GM23338 (cell line): Measurements from ENCODE around the gene GBP7. TPM values are rescaled to one million over a fixed set of nuclear protein-coding genes. Genes with fewer than 3 reads are reported as not detected.
"Not testable (repeated sequence)": the region's sequence is repeated elsewhere in the genome, so short reads cannot be mapped to it uniquely, and the experiment has no call there.

ENCODE experiments used
- ATAC-seq: fragments of 200-7000 bp; cut with Tn5 transposase; 3 replicates; pipeline ENCODE4 v1.9.1; 2020
- DNase-seq: peaks from one replicate; pipeline ENCODE4 v3.0.0-alpha.2; 2015; ENCODE audit warnings: low spot score
- H2AFZ ChIP-seq: fragments of 200-600 bp; sonication (generic); 2 replicates; pipeline ENCODE4 v1.8.0; 2016; ENCODE audit warnings: antibody characterized with exemption, mild to moderate bottlenecking, moderate library complexity
- H3F3A ChIP-seq: fragments of 200-600 bp; sonication (generic); replicated peaks from 2 replicates; pipeline ENCODE4 v1.8.0; 2017; ENCODE audit warnings: antibody characterized with exemption, mixed run types, low read depth
- H3K27ac ChIP-seq: fragments of 200-600 bp; sonication (generic); 2 replicates; pipeline ENCODE4 v1.6.1; 2016; ENCODE audit warnings: low read depth
- H3K27me3 ChIP-seq: fragments of 200-600 bp; sonication (generic); 2 replicates; pipeline ENCODE4 v1.8.0; 2016; ENCODE audit warnings: mild to moderate bottlenecking, mixed run types, moderate library complexity; ENCODE audit not compliant: insufficient read depth
- H3K36me3 ChIP-seq: fragments of 200-600 bp; sonication (generic); 2 replicates; pipeline ENCODE4 v1.8.0; 2016; ENCODE audit warnings: mild to moderate bottlenecking; ENCODE audit not compliant: insufficient read depth
- H3K4me1 ChIP-seq: fragments of 200-600 bp; sonication (generic); 2 replicates; pipeline ENCODE4 v1.8.0; 2016; ENCODE audit warnings: mild to moderate bottlenecking, moderate library complexity; ENCODE audit not compliant: insufficient read depth
- H3K4me2 ChIP-seq: fragments of 200-600 bp; sonication (generic); 2 replicates; pipeline ENCODE4 v1.7.1; 2017; ENCODE audit warnings: mixed run types
- H3K4me3 ChIP-seq: fragments of 200-600 bp; sonication (generic); 2 replicates; pipeline ENCODE4 v1.6.1; 2016; ENCODE audit warnings: mixed run types
- H3K79me2 ChIP-seq: fragments of 200-600 bp; sonication (generic); replicated peaks from 2 replicates; pipeline ENCODE4 v1.8.0; 2017; ENCODE audit warnings: mild to moderate bottlenecking; ENCODE audit not compliant: insufficient read depth
- H3K9me2 ChIP-seq: fragments of 200-600 bp; sonication (generic); 2 replicates; pipeline ENCODE4 v1.8.0; 2017; ENCODE audit not compliant: insufficient read depth
- H4K20me1 ChIP-seq: fragments of 200-600 bp; sonication (generic); replicated peaks from 2 replicates; pipeline ENCODE4 v1.8.0; 2017; ENCODE audit warnings: mild to moderate bottlenecking; ENCODE audit not compliant: insufficient read depth
- H3K27ac Mint-ChIP-seq: 2 replicates; pipeline ENCODE4 v1.8.0; 2020; ENCODE audit warnings: inconsistent platforms, mild to moderate bottlenecking, moderate library complexity, mixed read lengths
- H3K27me3 Mint-ChIP-seq: 3 replicates; pipeline ENCODE4 v1.8.0; 2022; ENCODE audit warnings: low read depth, mild to moderate bottlenecking, moderate library complexity, mixed read lengths, inconsistent platforms; ENCODE audit not compliant: insufficient read depth, poor library complexity
- H3K36me3 Mint-ChIP-seq: 3 replicates; pipeline ENCODE4 v1.8.0; 2021; ENCODE audit warnings: low read depth, mild to moderate bottlenecking, inconsistent platforms, moderate library complexity, mixed read lengths
- H3K4me1 Mint-ChIP-seq: 3 replicates; pipeline ENCODE4 v1.8.0; 2020; ENCODE audit warnings: mild to moderate bottlenecking, inconsistent platforms, mixed read lengths
- H3K4me3 Mint-ChIP-seq: 3 replicates; pipeline ENCODE4 v1.8.0; 2021; ENCODE audit warnings: moderate library complexity, mild to moderate bottlenecking, inconsistent platforms, mixed read lengths
- H3K9me3 Mint-ChIP-seq: 3 replicates; pipeline ENCODE4 v1.8.0; 2020; ENCODE audit warnings: moderate library complexity, mild to moderate bottlenecking, inconsistent platforms, mixed read lengths
- CREB1 ChIP-seq: fragments of 250-450 bp; sonication (Bioruptor Pico); IDR thresholded peaks from 2 replicates; pipeline ENCODE4 v1.5.0; 2020; ENCODE audit warnings: low read depth, mild to moderate bottlenecking, moderate library complexity
- CTCF ChIP-seq, 2 experiments: fragments of 200-600 bp in 1 of 2; sonication (generic) in 1 of 2; conservative IDR thresholded peaks; 2 replicates each; pipeline versions ENCODE4 v1.5.1 to v1.6.1; 2016 to 2017; ENCODE audit warnings: antibody characterized with exemption in 2 of 2, low read depth in 2 of 2, mild to moderate bottlenecking in 2 of 2, moderate library complexity in 1 of 2
- ETS1 ChIP-seq: IDR thresholded peaks from 2 replicates; pipeline ENCODE4 v1.6.1; 2016; ENCODE audit warnings: antibody characterized with exemption
- EZH2 ChIP-seq: fragments of 200-600 bp; sonication (generic); IDR thresholded peaks from one replicate; pipeline ENCODE4 v1.8.0; 2017; ENCODE audit warnings: antibody characterized with exemption, mild to moderate bottlenecking, low read depth; ENCODE audit not compliant: unreplicated experiment
- EZH2phosphoT487 ChIP-seq: fragments of 200-600 bp; sonication (generic); IDR thresholded peaks from one replicate; pipeline ENCODE4 v1.8.1; 2018; ENCODE audit warnings: antibody characterized with exemption; ENCODE audit not compliant: unreplicated experiment
- JUNB ChIP-seq: IDR thresholded peaks from one replicate; pipeline ENCODE4 v1.6.1; 2016; ENCODE audit warnings: antibody characterized with exemption; ENCODE audit not compliant: unreplicated experiment
- NANOG ChIP-seq: IDR thresholded peaks from 2 replicates; pipeline ENCODE4 v1.6.1; 2016; ENCODE audit warnings: antibody characterized with exemption, borderline replicate concordance
- POLR2AphosphoS5 ChIP-seq: IDR thresholded peaks from 2 replicates; pipeline ENCODE4 v1.6.1; 2016; ENCODE audit warnings: antibody characterized with exemption, low read depth
- STAT1 ChIP-seq: IDR thresholded peaks from one replicate; pipeline ENCODE4 v1.6.1; 2016; ENCODE audit warnings: antibody characterized with exemption; ENCODE audit not compliant: unreplicated experiment
- ZNF114 ChIP-seq: fragments of 250-450 bp; sonication (Bioruptor Pico); IDR thresholded peaks from 2 replicates; pipeline ENCODE4 v1.5.0; 2020; ENCODE audit warnings: mild to moderate bottlenecking, moderate library complexity
- ZNF331 ChIP-seq: fragments of 250-450 bp; sonication (Bioruptor Pico); IDR thresholded peaks from 2 replicates; pipeline ENCODE4 v1.5.0; 2020; ENCODE audit warnings: low read depth, mild to moderate bottlenecking, moderate library complexity
- long read RNA-seq: library from polyadenylated mRNA; unstranded; transcript quantifications from one replicate; pipeline ENCODE4 v2.0.0, GENCODE V29; 2020; ENCODE audit not compliant: unreplicated experiment
- polyA plus RNA-seq: library from polyadenylated mRNA; unstranded; fragments of >200 nt; fragmentation: Nextera tagmentation; extraction: Ambion mirVana; gene quantifications from 2 replicates; pipeline ENCODE4 v1.2.1, GENCODE V29; 2016
- total RNA-seq: library from RNA; depleted of rRNA; stranded (reverse); fragments of >200 nt; shearing (Covaris generic); gene quantifications from 2 replicates; pipeline ENCODE4 v1.2.3, GENCODE V29; 2014; rRNA removed
- TF ChIP-seq, protein P1 (sequence below): IDR thresholded peaks from one replicate; pipeline ENCODE4 v1.6.1; 2018; ENCODE audit warnings: antibody characterized with exemption; ENCODE audit not compliant: unreplicated experiment

The GBP7 gene, protein sequence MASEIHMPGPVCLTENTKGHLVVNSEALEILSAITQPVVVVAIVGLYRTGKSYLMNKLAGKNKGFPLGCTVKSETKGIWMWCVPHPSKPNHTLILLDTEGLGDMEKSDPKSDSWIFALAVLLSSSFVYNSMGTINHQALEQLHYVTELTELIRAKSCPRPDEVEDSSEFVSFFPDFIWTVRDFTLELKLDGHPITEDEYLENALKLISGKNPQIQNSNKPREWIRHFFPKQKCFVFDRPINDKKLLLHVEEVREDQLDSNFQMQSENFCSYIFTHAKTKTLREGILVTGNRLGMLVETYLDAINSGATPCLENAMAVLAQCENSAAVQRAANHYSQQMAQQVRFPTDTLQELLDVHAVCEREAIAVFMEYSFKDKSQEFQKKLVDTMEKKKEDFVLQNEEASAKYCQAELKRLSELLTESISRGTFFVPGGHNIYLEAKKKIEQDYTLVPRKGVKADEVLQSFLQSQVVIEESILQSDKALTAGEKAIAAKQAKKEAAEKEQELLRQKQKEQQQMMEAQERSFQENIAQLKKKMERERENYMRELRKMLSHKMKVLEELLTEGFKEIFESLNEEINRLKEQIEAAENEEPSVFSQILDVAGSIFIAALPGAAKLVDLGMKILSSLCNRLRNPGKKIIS
- total RNA-seq (not detected in 2 replicates), polyA plus RNA-seq (not detected in 2 replicates)
- long read RNA-seq, result 0 reads

DNA sequence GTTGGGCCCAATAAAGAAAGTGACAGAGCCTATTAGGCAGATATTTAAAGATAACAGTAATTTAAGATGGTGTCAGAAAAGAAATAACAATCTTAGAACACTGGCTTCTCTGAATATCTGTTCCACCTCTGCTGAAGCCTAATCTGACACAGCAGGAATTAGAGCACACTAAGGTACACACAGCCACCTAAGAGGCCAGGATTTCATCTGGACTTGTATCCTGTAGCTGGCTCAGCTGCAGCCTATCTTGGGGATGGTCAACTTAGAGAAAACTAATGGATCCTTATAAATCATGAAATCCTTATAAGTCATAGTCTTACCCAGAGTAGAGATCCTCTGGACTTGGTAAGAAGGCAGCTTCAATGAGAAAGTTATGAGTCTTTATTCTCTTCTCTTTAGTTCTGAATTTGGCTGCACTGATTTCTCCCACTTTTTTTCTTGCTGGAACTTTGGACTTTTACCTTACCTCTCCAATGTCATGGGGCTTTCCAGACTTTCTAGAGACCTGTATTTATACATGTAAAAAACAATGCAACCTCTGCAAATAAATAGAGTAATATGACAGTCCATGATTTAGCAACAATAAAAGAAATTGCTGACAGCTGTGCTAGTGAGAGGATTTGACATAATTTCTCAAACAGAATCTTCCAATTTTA is at the start of gene GBP7:
GBP7 (minus strand) TSS at position 403 of the 656 bp plus-strand sequence. CDS start 4,068 bp downstream, outside the sequence.
- H3F3A ChIP-seq, result no peaks in the 10 kb centered on the region
- H2AFZ ChIP-seq, result no peak within 1 kb of the TSS
- ATAC-seq (no peak), DNase-seq (no peak)
- Mint-ChIP-seq H3K4me1 (no peaks in the 10 kb centered on the region), H3K9me3 (no peaks in the 10 kb centered on the region), H3K4me3 (no peak within 1 kb of the TSS), H3K36me3 (no peaks in the 10 kb centered on the region), H3K27me3 (no peaks in the 10 kb centered on the region), H3K27ac (no peak within 1 kb of the TSS)
- no peak within 1 kb of the TSS for H3K27ac ChIP-seq
- H3K79me2 ChIP-seq, result no peaks in the 10 kb centered on the region
- TF ChIP-seq EZH2phosphoT487, result no peak
- TF ChIP-seq ZNF331, result no peak
- no peak for TF ChIP-seq ZNF114 (CRISPR knock-in tag)
- H4K20me1 ChIP-seq, result no peaks in the 10 kb centered on the region
- H3K4me1 ChIP-seq, result no peaks in the 10 kb centered on the region
- H3K4me2 ChIP-seq, result no peak within 1 kb of the TSS
- no peaks in the 10 kb centered on the region for H3K36me3 ChIP-seq
- no peaks in the 10 kb centered on the region for H3K27me3 ChIP-seq
- H3K4me3 ChIP-seq, result no peak within 1 kb of the TSS
- H3K9me2 ChIP-seq, result no peaks in the 10 kb centered on the region

DNA sequence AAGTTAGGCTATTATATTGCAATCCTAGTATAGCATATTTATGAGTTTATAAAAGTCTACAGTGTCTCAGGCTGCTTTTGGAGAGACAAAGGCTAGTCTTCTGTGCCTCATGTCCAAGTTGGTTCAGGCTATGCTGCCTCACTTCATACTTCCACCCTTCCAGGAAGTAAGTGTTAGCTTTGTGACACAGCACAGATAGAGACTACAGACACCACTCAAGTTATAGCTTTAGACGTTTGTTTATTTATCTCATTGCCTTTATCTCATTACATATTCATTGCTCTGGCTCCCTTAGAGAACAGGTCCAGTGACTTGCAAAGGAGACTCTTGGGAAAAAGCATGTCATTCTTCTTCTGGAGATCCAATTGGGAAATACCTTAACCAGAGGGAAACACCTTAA is 45.5 kb upstream of the GBP7 start:
- Histone ChIP-seq H4K20me1 (no peaks in the 10 kb centered on the region), H3K36me3 (no peaks in the 10 kb centered on the region), H3K79me2 (no peaks in the 10 kb centered on the region), H2AFZ (no peak overlapping the region), H3K4me3 (no peak overlapping the region), H3K27ac (no peak overlapping the region), H3K9me2 (no peaks in the 10 kb centered on the region), H3K27me3 (no peaks in the 10 kb centered on the region), H3F3A (no peaks in the 10 kb centered on the region), H3K4me2 (no peak overlapping the region), H3K4me1 (no peaks in the 10 kb centered on the region)
- no peak for DNase-seq
- no peak overlapping the region for H3K27ac Mint-ChIP-seq
- H3K27me3 Mint-ChIP-seq, result peaks cover 2% of the 10 kb centered on the region
- TF ChIP-seq CTCF (conservative IDR thresholded peaks at IDR 0.05; ENCODE audit: low read depth in 2 of 2) (no peak), POLR2AphosphoS5 (no peak), STAT1 (no peak), CREB1 (CRISPR knock-in tag) (no peak), NANOG (no peak), ZNF331 (no peak), ETS1 (no peak), EZH2 (no peak), JUNB (no peak)
- TF ChIP-seq, protein P1, sequence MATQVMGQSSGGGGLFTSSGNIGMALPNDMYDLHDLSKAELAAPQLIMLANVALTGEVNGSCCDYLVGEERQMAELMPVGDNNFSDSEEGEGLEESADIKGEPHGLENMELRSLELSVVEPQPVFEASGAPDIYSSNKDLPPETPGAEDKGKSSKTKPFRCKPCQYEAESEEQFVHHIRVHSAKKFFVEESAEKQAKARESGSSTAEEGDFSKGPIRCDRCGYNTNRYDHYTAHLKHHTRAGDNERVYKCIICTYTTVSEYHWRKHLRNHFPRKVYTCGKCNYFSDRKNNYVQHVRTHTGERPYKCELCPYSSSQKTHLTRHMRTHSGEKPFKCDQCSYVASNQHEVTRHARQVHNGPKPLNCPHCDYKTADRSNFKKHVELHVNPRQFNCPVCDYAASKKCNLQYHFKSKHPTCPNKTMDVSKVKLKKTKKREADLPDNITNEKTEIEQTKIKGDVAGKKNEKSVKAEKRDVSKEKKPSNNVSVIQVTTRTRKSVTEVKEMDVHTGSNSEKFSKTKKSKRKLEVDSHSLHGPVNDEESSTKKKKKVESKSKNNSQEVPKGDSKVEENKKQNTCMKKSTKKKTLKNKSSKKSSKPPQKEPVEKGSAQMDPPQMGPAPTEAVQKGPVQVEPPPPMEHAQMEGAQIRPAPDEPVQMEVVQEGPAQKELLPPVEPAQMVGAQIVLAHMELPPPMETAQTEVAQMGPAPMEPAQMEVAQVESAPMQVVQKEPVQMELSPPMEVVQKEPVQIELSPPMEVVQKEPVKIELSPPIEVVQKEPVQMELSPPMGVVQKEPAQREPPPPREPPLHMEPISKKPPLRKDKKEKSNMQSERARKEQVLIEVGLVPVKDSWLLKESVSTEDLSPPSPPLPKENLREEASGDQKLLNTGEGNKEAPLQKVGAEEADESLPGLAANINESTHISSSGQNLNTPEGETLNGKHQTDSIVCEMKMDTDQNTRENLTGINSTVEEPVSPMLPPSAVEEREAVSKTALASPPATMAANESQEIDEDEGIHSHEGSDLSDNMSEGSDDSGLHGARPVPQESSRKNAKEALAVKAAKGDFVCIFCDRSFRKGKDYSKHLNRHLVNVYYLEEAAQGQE, result no peak
- no peak for ATAC-seq
- peaks cover 3% of the 10 kb centered on the region; the same call in 1 of the 3 replicates for H3K36me3 Mint-ChIP-seq
- H3K9me3 Mint-ChIP-seq, result peaks cover 31% of the 10 kb centered on the region
- no peaks in the 10 kb centered on the region for H3K4me1 Mint-ChIP-seq
- no peak overlapping the region for H3K4me3 Mint-ChIP-seq

GRCh38 chr1:89219851-89220250 is 44.0 kb upstream of the GBP7 start:
- H3K27ac ChIP-seq, H4K20me1 ChIP-seq, H3K36me3 Mint-ChIP-seq, H3K27ac Mint-ChIP-seq, H3K36me3 ChIP-seq, H3K4me1 Mint-ChIP-seq, H3K9me2 ChIP-seq, H3K79me2 ChIP-seq, H3K27me3 Mint-ChIP-seq, H3K4me3 ChIP-seq, H3K4me1 ChIP-seq, H3F3A ChIP-seq, H3K4me2 ChIP-seq, H3K4me3 Mint-ChIP-seq, ATAC-seq, H2AFZ ChIP-seq, H3K27me3 ChIP-seq, DNase-seq: not testable (repeated sequence)
- peaks cover 29% of the 10 kb centered on the region for H3K9me3 Mint-ChIP-seq
